ENCODE measurements around the gene ADSS1. TPM values are rescaled to one million over a fixed set of nuclear protein-coding genes. Genes with fewer than 3 reads are reported as not detected.
A peak's percentile ranks its signal among the peaks of the same experiment; 100 is the strongest.

Gene ADSS1
- total RNA-seq, 4 donors from 2014 or later = 2.8 to 12.4 (median 9.0) TPM

GRCh38 chr14:104769324-104770071 lies 45.5 kb downstream of the ADSS1 start:
- no peak for DNase-seq (ENCODE audit: low spot score in 2 of 2)

GRCh38 chr14:104770072-104770579 lies 46.1 kb downstream of the ADSS1 start:
- Histone ChIP-seq H3K36me3 (peaks cover 46% of the 10 kb centered on the region), H3K27ac (no peak overlapping the region), H3K4me3 (no peak overlapping the region), H3K4me1 (peaks cover 10% of the 10 kb centered on the region), H3K9me3 (no peaks in the 10 kb centered on the region), H3K27me3 (no peaks in the 10 kb centered on the region)
- no peak for DNase-seq (ENCODE audit: low spot score in 2 of 2)
- TF ChIP-seq EP300 (IDR thresholded peaks at IDR 0.05) (no peak), POLR2A (IDR thresholded peaks at IDR 0.05) (no peak), CTCF (IDR thresholded peaks at IDR 0.05) (no peak), POLR2AphosphoS5 (IDR thresholded peaks at IDR 0.05) (no peak)
- 78% methylated on average over 24 of the region's 24 CpGs for WGBS

More at GRCh38 chr14:104769324-104770071, 45.5 kb downstream of the ADSS1 start:
- Histone ChIP-seq H3K9me3 (no peaks in the 10 kb centered on the region), H3K27ac (no peak overlapping the region), H3K4me3 (no peak overlapping the region), H3K27me3 (no peaks in the 10 kb centered on the region), H3K4me1 (peaks cover 9% of the 10 kb centered on the region), H3K36me3 (peaks cover 40% of the 10 kb centered on the region)
- TF ChIP-seq POLR2AphosphoS5 (IDR thresholded peaks at IDR 0.05) = no peak
- TF ChIP-seq POLR2A (IDR thresholded peaks at IDR 0.05) = no peak
- no peak for TF ChIP-seq EP300 (IDR thresholded peaks at IDR 0.05)
- TF ChIP-seq CTCF (IDR thresholded peaks at IDR 0.05) = no peak
- WGBS = 78% methylated on average over 15 of the region's 18 CpGs

GRCh38 chr14:104770851-104771272 lies 46.8 kb downstream of the ADSS1 start:
- TF ChIP-seq CTCF (IDR thresholded peaks at IDR 0.05) (peak; percentile 11 to 45), EP300 (IDR thresholded peaks at IDR 0.05) (no peak), POLR2A (IDR thresholded peaks at IDR 0.05) (no peak)
- Histone ChIP-seq H3K4me3 (no peak overlapping the region), H3K4me1 (peaks cover 10% of the 10 kb centered on the region), H3K27ac (no peak overlapping the region), H3K9me3 (no peaks in the 10 kb centered on the region), H3K27me3 (no peaks in the 10 kb centered on the region), H3K36me3 (peaks cover 54% of the 10 kb centered on the region)
- 98% methylated on average over 5 of the region's 5 CpGs for WGBS
- DNase-seq (ENCODE audit: low spot score in 2 of 2) = no peak

GRCh38 chr14:104771374-104771773 lies 47.3 kb downstream of the ADSS1 start:
- no peaks in the 10 kb centered on the region for H3K27me3 ChIP-seq
- H3K36me3 ChIP-seq = peaks cover 59% of the 10 kb centered on the region
- H3K9me3 ChIP-seq = no peaks in the 10 kb centered on the region
- no peak overlapping the region for H3K27ac ChIP-seq
- DNase-seq (ENCODE audit: low spot score in 2 of 2) = no peak
- TF ChIP-seq POLR2A (IDR thresholded peaks at IDR 0.05) (no peak), CTCF (IDR thresholded peaks at IDR 0.05) (no peak), POLR2AphosphoS5 (IDR thresholded peaks at IDR 0.05) (no peak), EP300 (IDR thresholded peaks at IDR 0.05) (no peak)
- no CpG with 5 or more reads among the region's 4 CpGs for WGBS
- no peak overlapping the region for H3K4me3 ChIP-seq
- peaks cover 10% of the 10 kb centered on the region for H3K4me1 ChIP-seq

GRCh38 chr14:104771918-104772706 lies 48.1 kb downstream of the ADSS1 start:
- Histone ChIP-seq H3K9me3 (no peaks in the 10 kb centered on the region), H3K27ac (no peak overlapping the region), H3K4me3 (no peak overlapping the region), H3K36me3 (peaks cover 65% of the 10 kb centered on the region), H3K27me3 (no peaks in the 10 kb centered on the region), H3K4me1 (peaks cover 10% of the 10 kb centered on the region)
- no peak for DNase-seq (ENCODE audit: low spot score in 2 of 2)
- 84% methylated on average over 11 of the region's 34 CpGs for WGBS
- TF ChIP-seq POLR2A (IDR thresholded peaks at IDR 0.05) = no peak
- TF ChIP-seq CTCF (IDR thresholded peaks at IDR 0.05) = no peak
- TF ChIP-seq POLR2AphosphoS5 (IDR thresholded peaks at IDR 0.05) = no peak

Measured in suprapubic skin (tissue), 4 donors.